Vagina (tissue), 2 donors: ENCODE data around the gene ASXL3. TPM values are rescaled to one million over a fixed set of nuclear protein-coding genes. Genes with fewer than 3 reads are reported as not detected.

ENCODE experiments used
- DNase-seq, 2 donors: peaks; one replicate each; pipeline ENCODE4 v3.0.0-alpha.2; 2017; ENCODE audit errors: extremely low spot score in 2 of 2
- H3K27ac ChIP-seq: fragments of 200-600 bp; sonication (generic); one replicate; pipeline ENCODE4 v1.5.1; 2019
- H3K27me3 ChIP-seq: fragments of 200-600 bp; sonication (generic); one replicate; pipeline ENCODE4 v1.5.1; 2019
- H3K36me3 ChIP-seq, 2 donors: fragments of 200-600 bp; sonication (generic); one replicate each; pipeline ENCODE4 v1.5.1; 2017 to 2019
- H3K4me1 ChIP-seq: fragments of 200-600 bp; sonication (generic); one replicate; pipeline ENCODE4 v1.5.1; 2019
- H3K4me3 ChIP-seq, 2 donors: fragments of 200-600 bp; sonication (generic); 1 replicate in 1 of 2; 2 replicates in 1 of 2; pipeline ENCODE4 v1.5.1; 2016 to 2019
- H3K9me3 ChIP-seq: fragments of 200-600 bp; sonication (generic); one replicate; pipeline ENCODE4 v1.5.1; 2019
- CTCF ChIP-seq, 3 experiments: fragments of 450-650 bp in 2 of 3; fragments of 200-600 bp in 1 of 3; sonication (generic) in 1 of 3; IDR thresholded peaks; one replicate each; pipeline ENCODE4 v1.5.1; 2017 to 2019; ENCODE audit warnings: antibody characterized with exemption in 3 of 3, mild to moderate bottlenecking in 2 of 3, moderate library complexity in 2 of 3
- POLR2A ChIP-seq, 2 donors: fragments of 450-650 bp; IDR thresholded peaks; one replicate each; pipeline ENCODE4 v1.6.1; 2017; ENCODE audit warnings: antibody characterized with exemption in 2 of 2, mild to moderate bottlenecking in 2 of 2, moderate library complexity in 2 of 2
- POLR2AphosphoS5 ChIP-seq, 2 donors: sonication (generic); formaldehyde crosslinking; IDR thresholded peaks; one replicate each; pipeline ENCODE4 v1.9.0; 2017; ENCODE audit warnings: antibody characterized with exemption in 2 of 2, mild to moderate bottlenecking in 2 of 2, low read depth in 1 of 2; ENCODE audit not compliant: insufficient read depth in 1 of 2
- intact Hi-C: fragments of 100-400 bp; cut with DNase I; formaldehyde crosslinking; loops from one replicate; pipeline ENCODE4 v1.15.1; 2023
- total RNA-seq: library from RNA; depleted of rRNA; stranded (reverse); fragments of >200 nt; gene quantifications from one replicate; pipeline ENCODE4 v1.2.3, GENCODE V29; 2016

ASXL3 gene
- total RNA-seq, 1 donor from 2014 or later = 5.9 TPM

DNA sequence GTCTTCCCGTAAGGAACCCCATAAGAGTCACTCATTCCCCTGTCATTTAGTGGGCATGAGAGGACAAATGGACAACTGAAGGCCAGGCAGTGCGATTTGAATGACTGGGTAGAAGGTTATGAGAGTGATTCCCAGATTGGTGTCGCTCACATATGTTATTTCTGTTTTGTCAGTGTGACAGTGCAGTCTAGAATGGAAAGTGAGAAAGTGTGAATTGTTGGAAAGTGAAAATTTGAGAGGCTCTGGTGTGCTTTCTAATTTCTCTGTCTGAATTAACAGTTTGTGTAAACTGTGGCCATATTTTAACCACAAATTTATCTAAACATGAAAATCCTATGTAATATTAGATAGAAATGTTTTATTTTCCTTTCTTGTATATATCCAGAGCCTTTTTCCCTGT is 49.1 kb downstream of the ASXL3 start:
- Histone ChIP-seq H3K9me3 (no peaks in the 10 kb centered on the region), H3K4me1 (no peaks in the 10 kb centered on the region), H3K27ac (no peak overlapping the region), H3K4me3 (no peak overlapping the region), H3K27me3 (no peaks in the 10 kb centered on the region), H3K36me3 (no peaks in the 10 kb centered on the region)
- no peak for DNase-seq
- intact Hi-C loops = no loop called here
- TF ChIP-seq POLR2AphosphoS5 (IDR thresholded peaks at IDR 0.05; ENCODE audit: insufficient read depth in 1 of 2, low read depth in 1 of 2) = no peak
- no peak for TF ChIP-seq POLR2A (IDR thresholded peaks at IDR 0.05)
- TF ChIP-seq CTCF (IDR thresholded peaks at IDR 0.05) = no peak

DNA sequence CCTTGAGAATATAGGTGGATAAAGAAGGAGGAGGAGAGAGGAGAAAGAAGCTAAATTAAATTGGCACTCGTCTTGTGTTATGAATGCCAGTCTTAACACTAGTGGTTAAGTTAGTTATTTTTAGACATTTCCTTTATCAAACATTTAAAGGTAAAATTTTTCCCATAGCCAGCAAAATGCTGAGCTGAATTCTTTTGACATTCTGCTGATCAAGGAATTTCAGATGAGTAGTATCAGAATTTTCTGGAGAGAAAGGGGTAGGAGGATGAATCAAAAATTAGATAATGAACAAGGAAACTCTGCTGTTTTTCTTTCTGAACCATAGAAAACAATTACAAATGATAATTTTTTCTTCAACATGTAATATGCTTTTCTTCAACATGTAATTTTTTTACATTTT is 52.5 kb downstream of the ASXL3 start:
- H3K36me3 ChIP-seq = no peaks in the 10 kb centered on the region
- TF ChIP-seq POLR2AphosphoS5 (IDR thresholded peaks at IDR 0.05; ENCODE audit: insufficient read depth in 1 of 2, low read depth in 1 of 2) (no peak), POLR2A (IDR thresholded peaks at IDR 0.05) (no peak)
- no peaks in the 10 kb centered on the region for H3K9me3 ChIP-seq
- DNase-seq = no peak
- H3K4me1 ChIP-seq = no peaks in the 10 kb centered on the region
- no peak overlapping the region for H3K27ac ChIP-seq
- H3K27me3 ChIP-seq = no peaks in the 10 kb centered on the region
- intact Hi-C loops = no loop called here
- no peak overlapping the region for H3K4me3 ChIP-seq

DNA sequence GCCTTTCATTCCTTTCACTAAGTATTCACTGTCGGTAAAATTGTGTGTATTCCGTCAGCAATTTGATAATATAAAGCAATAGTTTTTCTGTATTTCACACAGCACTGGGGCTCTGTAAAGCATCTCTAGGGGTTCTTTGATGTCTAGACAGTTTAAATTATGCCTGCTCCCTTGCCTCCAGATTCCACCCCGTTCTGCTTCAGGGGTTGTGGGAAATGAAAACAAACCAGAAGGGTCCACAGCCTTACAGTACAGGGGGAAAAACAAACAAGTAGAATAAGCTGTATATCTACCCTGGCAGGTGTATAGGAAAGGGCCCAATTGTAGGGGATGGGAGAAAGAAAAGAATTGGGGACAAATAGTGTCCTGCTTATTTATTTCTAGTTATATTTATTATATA is 63.1 kb downstream of the ASXL3 start:
- no peak overlapping the region for H3K27ac ChIP-seq
- H3K4me3 ChIP-seq = no peak overlapping the region
- no peaks in the 10 kb centered on the region for H3K4me1 ChIP-seq
- TF ChIP-seq POLR2A (IDR thresholded peaks at IDR 0.05) (no peak), CTCF (IDR thresholded peaks at IDR 0.05) (no peak), POLR2AphosphoS5 (IDR thresholded peaks at IDR 0.05; ENCODE audit: insufficient read depth in 1 of 2, low read depth in 1 of 2) (no peak)
- intact Hi-C loops = no loop called here
- DNase-seq = no peak
- no peaks in the 10 kb centered on the region for H3K9me3 ChIP-seq
- H3K36me3 ChIP-seq = no peaks in the 10 kb centered on the region
- no peaks in the 10 kb centered on the region for H3K27me3 ChIP-seq

DNA sequence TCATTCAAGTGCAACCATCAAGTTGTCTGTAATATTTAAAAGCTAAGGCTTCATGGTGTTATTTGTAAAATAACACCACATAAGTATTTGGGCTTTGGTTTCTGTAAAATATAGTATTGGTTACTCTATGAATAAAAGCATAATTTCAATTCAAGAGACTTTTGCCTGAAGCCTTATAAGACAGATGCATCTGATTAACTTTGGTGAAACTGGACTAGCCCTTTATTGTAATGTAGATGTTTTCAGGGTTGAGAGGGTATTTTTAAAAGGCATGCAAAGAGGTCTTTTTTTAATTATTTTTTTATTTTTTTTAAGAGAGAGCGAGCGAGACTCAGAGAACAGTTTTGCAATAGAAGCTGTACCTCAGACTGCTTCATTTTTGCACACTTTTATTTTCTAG is 66.5 kb downstream of the ASXL3 start:
- Histone ChIP-seq H3K9me3 (no peaks in the 10 kb centered on the region), H3K27ac (no peak overlapping the region), H3K4me1 (no peaks in the 10 kb centered on the region), H3K27me3 (no peaks in the 10 kb centered on the region), H3K36me3 (no peaks in the 10 kb centered on the region), H3K4me3 (no peak overlapping the region)
- intact Hi-C loops = no loop called here
- DNase-seq = no peak
- TF ChIP-seq POLR2AphosphoS5 (IDR thresholded peaks at IDR 0.05; ENCODE audit: insufficient read depth in 1 of 2, low read depth in 1 of 2) (no peak), POLR2A (IDR thresholded peaks at IDR 0.05) (no peak), CTCF (IDR thresholded peaks at IDR 0.05) (no peak)

GRCh38 chr18:33647365-33647764 is 69.3 kb downstream of the ASXL3 start:
- Histone ChIP-seq H3K36me3 (no peaks in the 10 kb centered on the region), H3K9me3 (no peaks in the 10 kb centered on the region), H3K4me1 (no peaks in the 10 kb centered on the region), H3K4me3 (no peak overlapping the region), H3K27ac (no peak overlapping the region), H3K27me3 (no peaks in the 10 kb centered on the region)
- intact Hi-C loops = no loop called here
- TF ChIP-seq POLR2A (IDR thresholded peaks at IDR 0.05) = no peak
- TF ChIP-seq CTCF (IDR thresholded peaks at IDR 0.05) = no peak
- TF ChIP-seq POLR2AphosphoS5 (IDR thresholded peaks at IDR 0.05; ENCODE audit: insufficient read depth in 1 of 2, low read depth in 1 of 2) = no peak
- no peak for DNase-seq

DNA sequence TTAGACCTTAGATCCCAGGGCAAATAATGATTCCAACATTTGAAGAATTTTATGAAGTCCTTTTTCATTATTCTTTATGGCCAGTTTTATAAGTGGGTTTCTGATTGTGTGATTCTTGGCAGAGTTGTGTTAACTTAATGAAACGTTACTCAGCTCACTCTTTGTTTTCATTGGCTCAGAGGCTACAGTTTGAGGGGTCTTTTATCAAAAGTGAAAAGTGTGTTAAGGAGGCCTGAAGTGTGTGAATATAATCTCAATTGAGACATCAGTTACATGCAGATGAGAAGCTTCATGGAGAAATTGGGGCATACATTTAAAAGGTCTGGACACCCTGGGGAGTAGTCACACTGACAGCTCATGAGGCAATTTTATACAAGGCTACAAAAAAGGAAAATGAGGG is 74.6 kb downstream of the ASXL3 start:
- peaks cover 2% of the 10 kb centered on the region for H3K4me1 ChIP-seq
- H3K4me3 ChIP-seq = no peak overlapping the region
- no peaks in the 10 kb centered on the region for H3K9me3 ChIP-seq
- no peak for DNase-seq
- no peaks in the 10 kb centered on the region for H3K27me3 ChIP-seq
- H3K36me3 ChIP-seq = no peaks in the 10 kb centered on the region
- H3K27ac ChIP-seq = no peak overlapping the region
- intact Hi-C loops = no loop called here
- TF ChIP-seq POLR2AphosphoS5 (IDR thresholded peaks at IDR 0.05; ENCODE audit: insufficient read depth in 1 of 2, low read depth in 1 of 2) (no peak), CTCF (IDR thresholded peaks at IDR 0.05) (no peak), POLR2A (IDR thresholded peaks at IDR 0.05) (no peak)
